Neuronal stem cell (in vitro differentiated cells): ENCODE data around the gene FAM9C.
A peak's percentile ranks its signal among the peaks of the same experiment; 100 is the strongest.
"Not testable (repeated sequence)": the region's sequence is repeated elsewhere in the genome, so short reads cannot be mapped to it uniquely, and the experiment has no call there.

Experiments used
- DNase-seq: peaks from one replicate; pipeline ENCODE4 v3.0.0-alpha.2; 2013; ENCODE audit warnings: low spot score
- H2AFZ ChIP-seq: one replicate; pipeline ENCODE4 v1.6.1; 2013; ENCODE audit warnings: mild to moderate bottlenecking, low read length, inconsistent platforms
- H2AK5ac ChIP-seq: 2 replicates; pipeline ENCODE4 v1.6.1; 2013; ENCODE audit warnings: low read depth, mild to moderate bottlenecking, inconsistent platforms, low read length, moderate library complexity, mixed read lengths
- H2BK120ac ChIP-seq: 2 replicates; pipeline ENCODE4 v1.6.1; 2013; ENCODE audit warnings: low read depth, mild to moderate bottlenecking, inconsistent platforms, low read length, moderate library complexity, mixed read lengths
- H2BK12ac ChIP-seq: one replicate; pipeline ENCODE4 v1.6.1; 2013; ENCODE audit warnings: low read length, inconsistent platforms
- H2BK15ac ChIP-seq: 2 replicates; pipeline ENCODE4 v1.6.1; 2013; ENCODE audit warnings: mild to moderate bottlenecking, low read length, inconsistent platforms, mixed read lengths
- H2BK5ac ChIP-seq: one replicate; pipeline ENCODE4 v1.6.1; 2013; ENCODE audit warnings: inconsistent platforms, mild to moderate bottlenecking, low read length, moderate library complexity
- H3K14ac ChIP-seq: one replicate; pipeline ENCODE4 v1.6.1; 2013; ENCODE audit warnings: low read length, inconsistent platforms
- H3K18ac ChIP-seq: 2 replicates; pipeline ENCODE4 v1.6.1; 2013; ENCODE audit warnings: low read length, inconsistent platforms
- H3K23ac ChIP-seq: 2 replicates; pipeline ENCODE4 v1.6.1; 2013; ENCODE audit warnings: low read depth, mild to moderate bottlenecking, mixed read lengths, low read length, inconsistent platforms; ENCODE audit not compliant: poor library complexity
- H3K27ac ChIP-seq: replicated peaks from 3 replicates; pipeline ENCODE4 v1.5.1; 2013; ENCODE audit warnings: low read length, inconsistent platforms
- H3K27me3 ChIP-seq, 3 experiments: 2 replicates each; pipeline ENCODE4 v1.6.1; 2013; ENCODE audit warnings: low read length in 3 of 3, mild to moderate bottlenecking in 2 of 3, inconsistent platforms in 1 of 3, low read depth in 1 of 3, mixed read lengths in 1 of 3, moderate library complexity in 1 of 3; ENCODE audit not compliant: control insufficient read depth in 3 of 3, insufficient read depth in 3 of 3
- H3K36me3 ChIP-seq, 2 donors: replicated peaks in 1 of 2; 2 replicates each; pipeline ENCODE4 v1.6.1; 2013; ENCODE audit warnings: low read length in 2 of 2; ENCODE audit not compliant: control insufficient read depth in 2 of 2, insufficient read depth in 2 of 2
- H3K4ac ChIP-seq: 2 replicates; pipeline ENCODE4 v1.6.1; 2013; ENCODE audit warnings: inconsistent platforms, mild to moderate bottlenecking, low read length, moderate library complexity
- H3K4me1 ChIP-seq, 2 donors: 1 replicate in 1 of 2; 2 replicates in 1 of 2; pipeline ENCODE4 v1.6.1; 2013; ENCODE audit warnings: low read length in 2 of 2, low read depth in 1 of 2; ENCODE audit not compliant: control insufficient read depth in 2 of 2, insufficient read depth in 1 of 2
- H3K4me2 ChIP-seq: one replicate; pipeline ENCODE4 v1.6.1; 2013; ENCODE audit warnings: mild to moderate bottlenecking, low read length, inconsistent platforms; ENCODE audit not compliant: insufficient read depth, poor library complexity, severe bottlenecking
- H3K4me3 ChIP-seq, 2 donors: 2 replicates each; pipeline ENCODE4 v1.5.1; 2013; ENCODE audit warnings: low read length in 2 of 2, mild to moderate bottlenecking in 2 of 2, inconsistent platforms in 1 of 2, moderate library complexity in 1 of 2
- H3K79me1 ChIP-seq: one replicate; pipeline ENCODE4 v1.6.1; 2013; ENCODE audit warnings: low read depth, mild to moderate bottlenecking, inconsistent platforms, low read length, moderate library complexity
- H3K9ac ChIP-seq: one replicate; pipeline ENCODE4 v1.6.1; 2013; ENCODE audit warnings: mild to moderate bottlenecking, low read depth, low read length, inconsistent platforms; ENCODE audit not compliant: poor library complexity
- H3K9me3 ChIP-seq, 2 donors: replicated peaks in 1 of 2; 2 replicates each; pipeline versions ENCODE3 to v1.6.1; 2013; ENCODE audit warnings: low read length in 2 of 2, mild to moderate bottlenecking in 2 of 2, inconsistent platforms in 1 of 2, low read depth in 1 of 2, mixed read lengths in 1 of 2, moderate library complexity in 1 of 2; ENCODE audit not compliant: control insufficient read depth in 2 of 2, insufficient read depth in 1 of 2
- H4K8ac ChIP-seq: one replicate; pipeline ENCODE4 v1.6.1; 2013; ENCODE audit warnings: low read depth, mild to moderate bottlenecking, inconsistent platforms, low read length, moderate library complexity
- H4K91ac ChIP-seq: one replicate; pipeline ENCODE4 v1.6.1; 2013; ENCODE audit warnings: low read length, low read depth, mild to moderate bottlenecking, inconsistent platforms; ENCODE audit not compliant: poor library complexity
- WGBS, 2 donors: extraction: QIAGEN DNeasy Blood & Tissue Kit; methylation state at CpG; one replicate each; pipeline ENCODE4 v1.1.7; 2013; ENCODE audit warnings: missing lambda C conversion rate in 2 of 2, mixed read lengths in 1 of 2; ENCODE audit not compliant: insufficient read length in 2 of 2, insufficient replicate concordance in 1 of 2; ENCODE audit errors: extremely low coverage in 2 of 2; 5-methylcytosine and 5-hydroxymethylcytosine counted together

Gene FAM9C

GRCh38 chrX:13083755-13084326 is 39.4 kb upstream of the FAM9C start:
- not testable (repeated sequence) for H3K4me2 ChIP-seq, H4K8ac ChIP-seq, H2BK12ac ChIP-seq, H2BK15ac ChIP-seq, H2BK120ac ChIP-seq, DNase-seq, H3K79me1 ChIP-seq, H3K27me3 ChIP-seq, H3K18ac ChIP-seq, H2BK5ac ChIP-seq, H3K27ac ChIP-seq, H2AK5ac ChIP-seq, H3K4ac ChIP-seq, H3K14ac ChIP-seq, H3K4me3 ChIP-seq, H3K9ac ChIP-seq, H3K23ac ChIP-seq, H3K36me3 ChIP-seq, H4K91ac ChIP-seq, H3K4me1 ChIP-seq, H3K9me3 ChIP-seq
- H2AFZ ChIP-seq = peak overlapping the region; percentile 30
- WGBS, 2 donors = no CpG with 5 or more reads among the region's 9 CpGs

GRCh38 chrX:13082206-13083065 is 38.0 kb upstream of the FAM9C start:
- Histone ChIP-seq H3K9ac (no peak overlapping the region), H3K79me1 (no peaks in the 10 kb centered on the region), H2AK5ac (no peak overlapping the region), H4K91ac (no peak overlapping the region), H2BK15ac (no peak overlapping the region), H3K27me3 (no peaks in the 10 kb centered on the region), H4K8ac (no peak overlapping the region), H3K14ac (no peak overlapping the region), H3K27ac (no peak overlapping the region), H2AFZ (peak overlapping the region; percentile 50), H3K18ac (no peak overlapping the region), H3K9me3 (no peaks in the 10 kb centered on the region), H2BK5ac (no peak overlapping the region), H2BK120ac (no peak overlapping the region), H3K23ac (no peak overlapping the region), H3K4me1 (no peaks in the 10 kb centered on the region), H3K4me2 (no peak overlapping the region), H3K36me3 (no peaks in the 10 kb centered on the region), H3K4me3 (no peak overlapping the region), H3K4ac (no peak overlapping the region), H2BK12ac (no peak overlapping the region)
- no CpG with 5 or more reads among the region's 11 CpGs for WGBS, 2 donors
- DNase-seq = no peak

- H3K9me3 ChIP-seq = no peaks in the 10 kb centered on the region
- no peaks in the 10 kb centered on the region for H3K36me3 ChIP-seq
- no peak overlapping the region for H3K4ac ChIP-seq
- DNase-seq = no peak
- H2AFZ ChIP-seq = peak overlapping the region; percentile 50
- no peak overlapping the region for H3K4me2 ChIP-seq
- H3K14ac ChIP-seq = no peak overlapping the region
- WGBS, 2 donors = no CpG with 5 or more reads among the region's 6 CpGs
- H3K4me1 ChIP-seq = no peaks in the 10 kb centered on the region
- H4K8ac ChIP-seq = no peak overlapping the region
- no peak overlapping the region for H2BK12ac ChIP-seq
- H2AK5ac ChIP-seq = no peak overlapping the region
- no peak overlapping the region for H3K23ac ChIP-seq
- H3K4me3 ChIP-seq = no peak overlapping the region
- H3K9ac ChIP-seq = no peak overlapping the region
- H3K79me1 ChIP-seq = no peaks in the 10 kb centered on the region
- H4K91ac ChIP-seq = no peak overlapping the region
- H3K27ac ChIP-seq = no peak overlapping the region
- no peak overlapping the region for H2BK5ac ChIP-seq
- no peak overlapping the region for H2BK120ac ChIP-seq
- no peak overlapping the region for H3K18ac ChIP-seq
- no peaks in the 10 kb centered on the region for H3K27me3 ChIP-seq
- H2BK15ac ChIP-seq = no peak overlapping the region
These were observed 37.2 kb upstream of the FAM9C start for GRCh38 chrX:13081395-13082205.
